Upper lobe of left lung (tissue), 4 donors: ENCODE measurements around the gene ANKRD62.
"Not testable (repeated sequence)": the region's sequence is repeated elsewhere in the genome, so short reads cannot be mapped to it uniquely, and the experiment has no call there.

Source experiments
- CTCF ChIP-seq, 6 experiments: fragments of 450-650 bp in 4 of 6; fragments of 200-600 bp in 2 of 6; sonication (generic) in 2 of 6; IDR thresholded peaks; one replicate each; pipeline ENCODE4 v1.5.1; 2016 to 2019; ENCODE audit warnings: antibody characterized with exemption in 6 of 6
- EP300 ChIP-seq, 4 donors: sonication (generic); formaldehyde crosslinking; IDR thresholded peaks; one replicate each; pipeline ENCODE4 v1.5.1; 2017; ENCODE audit warnings: antibody characterized with exemption in 4 of 4, control low read depth in 2 of 4
- POLR2A ChIP-seq, 4 donors: fragments of 450-650 bp; IDR thresholded peaks; one replicate each; pipeline ENCODE4 v1.5.1; 2016 to 2017; ENCODE audit warnings: antibody characterized with exemption in 4 of 4, mild to moderate bottlenecking in 2 of 4

- TF ChIP-seq CTCF, POLR2A, EP300 (IDR thresholded peaks at IDR 0.05): not testable (repeated sequence)
These were observed 55.8 kb downstream of the ANKRD62 start for GRCh38 chr18:12149431-12149830.
